Common myeloid progenitor, CD34-positive (primary cell): ENCODE data around the gene SLC25A4.

Experiments
- CTCF ChIA-PET: fragments of 350-600 bp; sonication (Branson Sonifier 250); formaldehyde crosslinking; loops from one replicate; lab custom pipeline; 2021; ENCODE audit warnings: antibody characterized with exemption; lab: Charles Lee
- POLR2A ChIA-PET: fragments of 350-600 bp; sonication (Branson Sonifier 250); formaldehyde crosslinking; loops from one replicate; lab custom pipeline; 2021; ENCODE audit warnings: antibody characterized with exemption; lab: Charles Lee
- DNase-seq, 3 donors: peaks; one replicate each; pipeline versions ENCODE4 v3.0.0 to v3.0.0-alpha.2; 2013
- H3K27ac ChIP-seq, 2 experiments: 1 replicate in 1 of 2; 2 replicates in 1 of 2; pipeline ENCODE4 v1.7.0; 2013; ENCODE audit warnings: inconsistent platforms in 2 of 2, low read length in 2 of 2, mild to moderate bottlenecking in 2 of 2, low read depth in 1 of 2, moderate library complexity in 1 of 2; ENCODE audit not compliant: severe bottlenecking in 2 of 2, insufficient read depth in 1 of 2, poor library complexity in 1 of 2
- H3K27me3 ChIP-seq, 5 experiments: replicated peaks in 2 of 5; 1 replicate in 3 of 5; 2 replicates in 2 of 5; pipeline versions ENCODE4 v1.6.1 to v1.7.0; 2013; ENCODE audit warnings: low read length in 4 of 5, mild to moderate bottlenecking in 2 of 5, moderate library complexity in 2 of 5, inconsistent platforms in 1 of 5; ENCODE audit not compliant: insufficient read depth in 5 of 5, control insufficient read depth in 4 of 5
- H3K36me3 ChIP-seq, 4 experiments: 1 replicate in 2 of 4; 2 replicates in 2 of 4; pipeline versions ENCODE4 v1.6.1 to v1.7.0; 2013; ENCODE audit warnings: low read length in 3 of 4, control low read depth in 1 of 4, mild to moderate bottlenecking in 1 of 4; ENCODE audit not compliant: control insufficient read depth in 4 of 4, insufficient read depth in 4 of 4
- H3K4me1 ChIP-seq, 4 experiments: 1 replicate in 3 of 4; 2 replicates in 1 of 4; pipeline versions ENCODE4 v1.6.1 to v1.7.1; 2013; ENCODE audit warnings: low read length in 3 of 4, mild to moderate bottlenecking in 3 of 4, control low read depth in 1 of 4, inconsistent platforms in 1 of 4, moderate library complexity in 1 of 4; ENCODE audit not compliant: control insufficient read depth in 4 of 4, insufficient read depth in 4 of 4; ENCODE audit errors: control extremely low read depth in 1 of 4
- H3K4me3 ChIP-seq, 7 experiments: 1 replicate in 4 of 7; 2 replicates in 3 of 7; pipeline versions ENCODE4 v1.5.1 to v1.7.0; 2013; ENCODE audit warnings: mild to moderate bottlenecking in 7 of 7, low read length in 6 of 7, moderate library complexity in 6 of 7, inconsistent platforms in 2 of 7, low read depth in 2 of 7, control low read depth in 1 of 7; ENCODE audit not compliant: insufficient read depth in 4 of 7, control insufficient read depth in 1 of 7; ENCODE audit errors: extremely low read depth in 1 of 7
- H3K9me3 ChIP-seq, 5 experiments: 1 replicate in 4 of 5; 2 replicates in 1 of 5; pipeline versions ENCODE4 v1.6.1 to v1.7.1; 2013; ENCODE audit warnings: low read length in 4 of 5, mild to moderate bottlenecking in 2 of 5, inconsistent platforms in 1 of 5, low read depth in 1 of 5, moderate library complexity in 1 of 5; ENCODE audit not compliant: control insufficient read depth in 4 of 5, insufficient read depth in 2 of 5; ENCODE audit errors: control extremely low read depth in 1 of 5
- WGBS: methylation state at CpG from one replicate; pipeline ENCODE4 v1.1.5; 2013; ENCODE audit not compliant: insufficient coverage; 5-methylcytosine and 5-hydroxymethylcytosine counted together

SLC25A4 gene

GRCh38 chr4:185142564-185142911 lies 528 bp upstream of the SLC25A4 start:
- Histone ChIP-seq H3K9me3 (no peaks in the 10 kb centered on the region), H3K4me3 (peak overlapping the region; percentile 1 to 76 (median 67)), H3K4me1 (peaks cover 0 to 15% (median 13%) of the 10 kb centered on the region in 4 experiments), H3K27me3 (peaks cover 0 to 7% (median 2%) of the 10 kb centered on the region in 5 experiments), H3K27ac (peak overlapping the region in 1 of 2 experiments; percentile 49), H3K36me3 (no peaks in the 10 kb centered on the region)
- 15% methylated on average over 6 of the region's 11 CpGs for WGBS
- POLR2A ChIA-PET = interaction anchor here (0.7 kb wide), 2 partner anchors 70 to 977 kb away, joined by 3 read pairs; no protein-coding TSS in a partner anchor
- DNase-seq = peak in 1 of 3 donors; percentile 40
- CTCF ChIA-PET = interaction anchor here (0.7 to 2.2 kb wide), 11 partner anchors 8 to 705 kb away, joined by 3 to 6 read pairs (median 3); no protein-coding TSS in a partner anchor

DNA sequence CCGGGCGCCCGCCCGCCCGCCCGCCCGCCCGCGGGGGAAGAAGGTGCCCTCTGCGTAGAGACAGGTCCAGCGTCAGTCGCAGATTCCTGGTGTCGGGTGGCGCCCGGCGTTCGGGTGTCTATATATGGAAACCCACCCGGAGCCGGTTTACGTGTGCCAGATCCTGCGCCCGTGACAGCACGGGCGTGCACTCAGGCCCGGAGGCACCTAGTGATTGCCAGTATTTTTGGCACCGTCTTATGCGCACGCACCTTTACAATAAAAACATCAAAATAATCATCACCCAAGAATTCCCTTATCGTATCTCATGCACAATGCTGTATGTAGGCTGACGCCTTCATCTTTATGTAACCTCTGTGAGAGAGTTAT lies 519 bp downstream of the SLC25A4 start:
- no peaks in the 10 kb centered on the region for H3K9me3 ChIP-seq
- H3K4me1 ChIP-seq = peaks cover 0 to 15% (median 13%) of the 10 kb centered on the region in 4 experiments
- no peak overlapping the region for H3K27ac ChIP-seq
- peaks cover 0 to 2% (median 0%) of the 10 kb centered on the region in 4 experiments for H3K36me3 ChIP-seq
- DNase-seq = peak in 2 of 3 donors; percentile 50 to 62
- ChIA-PET CTCF (interaction anchor here (0.9 to 2.2 kb wide), 10 partner anchors 9 to 321 kb away, joined by 3 to 8 read pairs (median 3); no protein-coding TSS in a partner anchor), POLR2A (no interaction called here)
- H3K4me3 ChIP-seq = peak overlapping the region; percentile 36 to 76 (median 67)
- 0% methylated on average over 2 of the region's 30 CpGs for WGBS
- peaks cover 0 to 7% (median 2%) of the 10 kb centered on the region in 5 experiments for H3K27me3 ChIP-seq

- ChIA-PET CTCF (interaction anchor here (2.2 kb wide), 1 partner anchor 10 kb away, joined by 8 read pairs; no protein-coding TSS in a partner anchor), POLR2A (no interaction called here)
- H3K27ac ChIP-seq = no peak overlapping the region
- 98% methylated on average over 14 of the region's 16 CpGs for WGBS
- H3K4me1 ChIP-seq = peaks cover 0 to 15% (median 13%) of the 10 kb centered on the region in 4 experiments
- no peak for DNase-seq
- H3K36me3 ChIP-seq = peaks cover 0 to 4% (median 0%) of the 10 kb centered on the region in 4 experiments
- H3K9me3 ChIP-seq = no peaks in the 10 kb centered on the region
- no peak overlapping the region for H3K4me3 ChIP-seq
- H3K27me3 ChIP-seq = peaks cover 0 to 7% (median under 1%) of the 10 kb centered on the region in 5 experiments
These were observed 1.7 kb downstream of the SLC25A4 start for GRCh38 chr4:185144601-185145240.

DNA sequence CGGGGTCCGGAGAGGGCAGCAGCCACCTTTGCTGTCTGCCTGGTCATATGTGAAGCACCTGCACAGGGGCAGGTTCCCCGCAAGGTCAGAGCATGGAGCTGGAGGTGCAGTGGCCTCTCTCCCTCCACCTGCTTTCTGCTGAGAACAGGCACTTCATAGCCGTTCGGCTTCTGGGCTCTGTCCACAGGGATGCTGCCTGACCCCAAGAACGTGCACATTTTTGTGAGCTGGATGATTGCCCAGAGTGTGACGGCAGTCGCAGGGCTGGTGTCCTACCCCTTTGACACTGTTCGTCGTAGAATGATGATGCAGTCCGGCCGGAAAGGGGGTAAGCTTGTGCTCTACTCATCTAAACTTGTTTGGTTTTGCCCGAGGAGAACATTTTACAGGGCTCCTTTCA lies 2.5 kb downstream of the SLC25A4 start:
- Histone ChIP-seq H3K4me1 (peaks cover 0 to 15% (median 13%) of the 10 kb centered on the region in 4 experiments), H3K27me3 (peaks cover 0 to 7% (median 0%) of the 10 kb centered on the region in 5 experiments), H3K27ac (no peak overlapping the region), H3K4me3 (no peak overlapping the region), H3K36me3 (peaks cover 0 to 7% (median 1%) of the 10 kb centered on the region in 4 experiments), H3K9me3 (no peaks in the 10 kb centered on the region)
- CTCF ChIA-PET = interaction anchor here (2.2 kb wide), 1 partner anchor 11 kb away, joined by 8 read pairs; no protein-coding TSS in a partner anchor
- no peak for DNase-seq
- WGBS = 91% methylated on average over 8 of the region's 13 CpGs
- POLR2A ChIA-PET = no interaction called here

GRCh38 chr4:185149392-185149791 lies 6.3 kb downstream of the SLC25A4 start:
- H3K27me3 ChIP-seq = no peaks in the 10 kb centered on the region
- WGBS = 98% methylated on average over 12 of the region's 12 CpGs
- no peak overlapping the region for H3K4me3 ChIP-seq
- POLR2A ChIA-PET = no interaction called here
- H3K27ac ChIP-seq = no peak overlapping the region
- H3K36me3 ChIP-seq = peaks cover 2 to 15% (median 3%) of the 10 kb centered on the region in 4 experiments
- no peak for DNase-seq
- no peaks in the 10 kb centered on the region for H3K4me1 ChIP-seq
- CTCF ChIA-PET = no interaction called here
- H3K9me3 ChIP-seq = no peaks in the 10 kb centered on the region

DNA sequence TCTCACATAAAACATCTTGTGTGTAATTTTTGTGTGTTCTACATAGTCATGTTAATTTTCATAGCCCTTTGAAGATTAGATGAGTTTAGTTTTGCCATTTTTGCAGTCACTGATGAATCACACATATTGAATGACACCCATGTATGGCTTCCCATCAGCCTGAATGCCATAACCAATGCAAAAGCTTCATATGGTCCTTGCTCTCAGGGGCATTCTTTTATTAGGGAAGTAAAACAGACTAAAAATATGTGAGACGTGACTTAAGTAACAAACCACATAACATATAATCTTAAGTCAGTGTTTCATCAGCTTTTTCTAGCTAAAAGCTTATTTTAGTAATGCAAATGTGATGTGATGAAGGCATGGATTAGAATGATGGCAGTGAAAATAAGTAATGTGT lies 8.2 kb downstream of the SLC25A4 start:
- no peak for DNase-seq
- CTCF ChIA-PET = interaction anchor here (0.8 to 1.0 kb wide), 2 partner anchors 34 to 45 kb away, joined by 3 read pairs; no protein-coding TSS in a partner anchor
- Histone ChIP-seq H3K36me3 (peaks cover 2 to 15% (median 3%) of the 10 kb centered on the region in 4 experiments), H3K9me3 (no peaks in the 10 kb centered on the region), H3K4me3 (no peak overlapping the region), H3K27ac (no peak overlapping the region), H3K27me3 (no peaks in the 10 kb centered on the region), H3K4me1 (no peaks in the 10 kb centered on the region)
- WGBS = no CpG with 5 or more reads among the region's 1 CpG
- POLR2A ChIA-PET = no interaction called here

DNA sequence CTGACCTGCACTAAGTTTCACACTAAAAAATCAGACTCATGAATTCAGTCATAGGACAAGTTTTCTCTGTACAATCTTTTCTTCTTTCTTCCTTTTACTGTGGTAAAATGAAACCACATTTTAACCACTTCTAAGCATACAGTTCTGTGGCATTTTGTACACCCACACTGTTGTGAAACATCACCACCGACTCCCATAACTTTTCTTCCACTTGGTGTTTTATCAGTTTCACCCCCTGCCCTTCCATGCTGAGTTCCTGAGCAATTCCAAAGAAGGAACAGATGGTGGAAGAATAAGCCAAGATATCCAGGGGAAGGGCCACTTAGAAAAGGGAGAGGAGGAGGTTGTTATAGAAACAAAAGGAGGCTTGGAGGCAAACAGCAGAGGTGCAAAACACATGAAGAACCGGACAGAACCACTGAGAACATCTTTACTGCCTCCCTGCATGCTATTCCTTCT lies 22.6 kb downstream of the SLC25A4 start:
- Histone ChIP-seq H3K36me3 (peaks cover 10 to 50% (median 18%) of the 10 kb centered on the region in 4 experiments), H3K4me1 (peaks cover 0 to 7% (median 5%) of the 10 kb centered on the region in 4 experiments), H3K27me3 (peaks cover 0 to 2% (median 0%) of the 10 kb centered on the region in 5 experiments), H3K27ac (no peak overlapping the region), H3K4me3 (no peak overlapping the region), H3K9me3 (no peaks in the 10 kb centered on the region)
- POLR2A ChIA-PET = no interaction called here
- DNase-seq = peak in 2 of 3 donors; percentile 66 to 70
- CTCF ChIA-PET = no interaction called here
- 50% methylated on average over 2 of the region's 2 CpGs for WGBS
